Measurements from ENCODE around the gene MCF2L2.

The MCF2L2 gene

GRCh38 chr3:183291497-183292031 is 136.9 kb downstream of the MCF2L2 start:
- TF ChIP-seq CTCF (IDR thresholded peaks at IDR 0.05; ENCODE audit: low read length, missing control alignments) = no peak
- peak; percentile 71 for DNase-seq (ENCODE audit: low read depth)
- H3K4me3 ChIP-seq (replicated peaks; ENCODE audit: low read depth, low read length) = no peak overlapping the region

GRCh38 chr3:183290216-183290615 is 138.2 kb downstream of the MCF2L2 start:
- DNase-seq (ENCODE audit: low read depth) = no peak
- H3K4me3 ChIP-seq (replicated peaks; ENCODE audit: low read depth, low read length) = no peak overlapping the region
- TF ChIP-seq CTCF (IDR thresholded peaks at IDR 0.05; ENCODE audit: low read length, missing control alignments) = no peak

GRCh38 chr3:183288117-183288516 is 140.3 kb downstream of the MCF2L2 start:
- TF ChIP-seq CTCF (IDR thresholded peaks at IDR 0.05; ENCODE audit: low read length, missing control alignments) = no peak
- peak overlapping the region; percentile 38 for H3K4me3 ChIP-seq (replicated peaks; ENCODE audit: low read depth, low read length)
- no peak for DNase-seq (ENCODE audit: low read depth)

GRCh38 chr3:183287301-183287971 is 141.0 kb downstream of the MCF2L2 start:
- no peak for TF ChIP-seq CTCF (IDR thresholded peaks at IDR 0.05; ENCODE audit: low read length, missing control alignments)
- peak; percentile 98 for DNase-seq (ENCODE audit: low read depth)

GRCh38 chr3:183285828-183286457 is 142.5 kb downstream of the MCF2L2 start:
- no peak overlapping the region for H3K4me3 ChIP-seq (replicated peaks; ENCODE audit: low read depth, low read length)
- TF ChIP-seq CTCF (IDR thresholded peaks at IDR 0.05; ENCODE audit: low read length, missing control alignments) = no peak
- peak; percentile 99 for DNase-seq (ENCODE audit: low read depth)

More at GRCh38 chr3:183287301-183287971, 141.0 kb downstream of the MCF2L2 start:
- peak overlapping the region; percentile 38 for H3K4me3 ChIP-seq (replicated peaks; ENCODE audit: low read depth, low read length)

- no peak for DNase-seq (ENCODE audit: low read depth)
- TF ChIP-seq CTCF (IDR thresholded peaks at IDR 0.05; ENCODE audit: low read length, missing control alignments) = no peak
- no peak overlapping the region for H3K4me3 ChIP-seq (replicated peaks; ENCODE audit: low read depth, low read length)
Measured at GRCh38 chr3:183285318-183285717, 143.1 kb downstream of the MCF2L2 start.
